GM18520 (cell line): ENCODE data around the gene PFKL.

Experiments used
- ATAC-seq: cut with Tn5 transposase; IDR thresholded peaks from one replicate; pipeline ENCODE4 v1.9.1; 2021; ENCODE audit not compliant: unreplicated experiment

The PFKL gene

DNA sequence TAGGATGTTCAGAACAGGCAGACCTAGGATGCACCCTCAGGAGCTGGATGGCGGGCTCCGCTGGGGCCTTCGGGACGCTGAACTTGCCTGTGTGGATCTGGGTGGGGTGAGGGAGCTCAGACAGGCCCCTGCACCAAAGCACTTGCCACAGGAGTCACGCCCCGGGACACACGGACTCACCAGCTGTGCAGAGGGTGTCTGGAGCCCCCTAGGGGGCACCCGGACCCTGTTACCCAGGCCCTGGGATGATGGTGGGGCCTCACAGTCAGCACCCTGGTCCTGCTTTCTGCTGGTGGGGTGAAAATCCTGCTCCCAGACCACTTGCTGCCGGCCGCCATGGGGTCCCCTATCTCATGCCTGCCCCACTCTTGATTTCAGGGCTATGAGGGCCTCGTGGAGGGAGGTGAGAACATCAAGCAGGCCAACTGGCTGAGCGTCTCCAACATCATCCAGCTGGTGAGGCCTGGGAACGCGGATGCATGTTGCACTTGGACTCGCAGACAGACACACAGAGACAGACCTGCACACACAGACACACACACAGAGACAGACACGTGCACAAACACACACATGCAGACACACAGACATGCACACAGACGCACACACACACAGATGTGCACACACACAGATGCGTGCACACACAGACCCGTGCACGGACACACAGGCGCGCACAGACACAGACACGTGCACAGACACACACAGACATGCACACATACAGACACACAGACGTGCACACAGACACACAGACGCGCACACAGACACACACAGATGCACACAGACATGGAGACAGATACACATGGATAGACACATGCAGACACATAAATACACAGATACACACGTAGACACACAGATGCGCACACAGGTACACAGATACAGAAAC, 11.0 kb downstream of the PFKL start:
- no peak for ATAC-seq

DNA sequence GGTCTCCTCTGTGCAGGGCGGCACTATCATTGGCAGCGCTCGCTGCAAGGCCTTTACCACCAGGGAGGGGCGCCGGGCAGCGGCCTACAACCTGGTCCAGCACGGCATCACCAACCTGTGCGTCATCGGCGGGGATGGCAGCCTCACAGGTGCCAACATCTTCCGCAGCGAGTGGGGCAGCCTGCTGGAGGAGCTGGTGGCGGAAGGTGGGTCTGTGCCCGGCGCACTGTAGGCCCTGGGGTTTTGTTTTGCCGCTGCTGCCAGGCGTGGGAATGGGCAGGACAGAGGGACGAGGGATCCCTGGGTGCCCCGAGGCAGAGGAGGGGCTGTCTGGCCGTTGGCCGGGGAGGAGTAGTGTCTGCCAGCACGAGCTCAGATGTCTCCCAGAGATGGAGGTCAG, 12.2 kb downstream of the PFKL start:
- ATAC-seq, result no peak

DNA sequence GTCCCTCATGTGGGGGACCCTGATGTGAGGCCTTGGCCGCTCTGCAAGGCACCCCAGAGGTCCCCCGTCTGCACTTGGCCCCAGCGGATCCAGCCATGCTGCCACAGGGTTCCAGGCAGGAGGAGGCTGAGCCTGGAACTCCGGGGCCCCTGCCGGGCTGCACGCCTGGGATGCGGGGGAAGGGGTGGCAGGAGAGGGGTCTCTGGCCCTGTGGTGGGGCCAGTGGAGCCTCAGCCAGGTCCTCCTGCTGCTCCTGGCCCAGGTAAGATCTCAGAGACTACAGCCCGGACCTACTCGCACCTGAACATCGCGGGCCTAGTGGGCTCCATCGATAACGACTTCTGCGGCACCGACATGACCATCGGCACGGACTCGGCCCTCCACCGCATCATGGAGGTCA, 12.9 kb downstream of the PFKL start:
- no peak for ATAC-seq

DNA sequence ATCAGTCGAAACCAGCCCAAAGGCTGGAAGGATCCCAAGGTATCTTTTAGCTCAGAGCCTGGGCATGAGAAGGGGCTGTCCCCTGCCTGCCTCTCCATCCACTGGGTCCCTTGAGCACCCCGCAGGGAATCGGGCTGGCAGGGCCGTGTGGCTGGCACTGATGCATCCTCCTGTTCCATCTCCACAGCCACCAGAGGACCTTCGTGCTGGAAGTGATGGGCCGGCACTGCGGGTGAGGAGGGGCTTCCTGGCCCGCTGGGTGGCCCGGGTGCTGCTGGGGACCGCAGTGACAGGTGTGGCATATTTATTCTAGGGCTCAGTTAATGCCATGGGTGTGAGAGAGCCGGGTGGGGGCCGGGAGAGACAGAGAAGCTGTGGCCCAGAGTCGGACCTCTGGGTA, 13.6 kb downstream of the PFKL start:
- ATAC-seq, result no peak

DNA sequence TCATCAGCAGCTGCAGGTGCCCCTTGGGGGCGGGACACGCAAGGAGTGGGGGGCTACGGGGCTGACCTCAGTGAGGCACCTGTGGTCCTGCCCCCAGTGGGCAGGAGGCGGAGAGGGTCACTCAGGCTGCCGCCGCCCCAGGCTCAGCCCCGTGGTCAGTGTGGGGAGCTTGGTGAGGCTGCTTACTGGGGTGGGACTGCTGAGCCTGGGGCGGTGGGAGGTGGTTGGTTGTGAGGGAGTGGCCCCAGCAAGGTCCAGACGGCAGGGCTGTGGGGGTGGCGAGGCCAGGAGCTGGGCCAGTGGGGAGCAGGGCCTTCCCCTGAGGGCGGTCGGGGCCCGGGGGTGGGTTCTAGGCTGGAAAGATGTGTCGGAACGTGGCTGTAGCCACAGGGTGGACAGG, 14.3 kb downstream of the PFKL start:
- ATAC-seq, result no peak

DNA sequence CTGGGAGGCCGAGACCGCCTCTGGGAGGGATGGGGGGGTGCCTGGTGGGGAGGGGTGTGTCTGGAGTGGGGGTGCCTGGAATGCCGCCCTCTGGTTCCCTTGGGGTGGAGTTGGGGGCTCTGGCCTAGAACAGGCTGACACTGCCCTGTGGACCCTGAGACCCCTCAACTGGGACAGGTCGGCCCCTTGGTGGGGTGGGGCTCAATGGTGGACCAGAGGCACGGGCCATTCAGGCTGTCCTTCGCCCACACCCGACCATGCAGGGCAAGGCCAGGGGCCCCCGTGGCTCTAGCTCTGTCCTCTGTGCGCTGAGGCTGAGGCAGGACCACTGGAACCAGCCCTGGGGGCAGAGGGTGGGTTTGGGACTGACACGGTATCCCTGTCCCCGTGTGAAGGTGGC, 14.7 kb downstream of the PFKL start:
- ATAC-seq, result no peak

DNA sequence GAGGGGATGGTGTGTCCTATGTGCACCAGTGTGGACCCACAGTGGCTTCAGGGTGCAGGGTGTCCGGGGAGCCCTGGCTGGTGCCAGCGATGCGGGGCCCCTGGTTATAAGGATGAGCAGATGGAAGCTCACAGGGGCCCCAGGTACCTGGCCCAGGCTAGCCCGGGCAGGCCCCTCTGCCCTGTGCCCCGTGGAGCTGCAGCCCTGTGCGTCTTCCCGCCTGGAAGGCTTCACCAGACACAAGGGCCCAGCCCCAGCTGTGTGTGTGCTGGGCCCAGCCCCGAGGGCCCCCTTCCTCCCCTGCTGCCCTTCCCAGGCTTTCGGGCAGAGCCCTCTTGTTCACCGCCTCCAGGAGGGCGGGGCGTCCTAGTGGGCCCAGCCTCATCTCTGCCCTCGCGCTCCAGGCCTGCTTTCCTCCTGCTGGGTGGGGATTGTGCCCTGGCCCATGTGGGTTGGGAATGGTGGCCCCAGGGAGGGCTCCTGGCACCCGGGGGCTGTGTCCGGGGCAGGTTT, 15.9 kb downstream of the PFKL start:
- ATAC-seq, result no peak

DNA sequence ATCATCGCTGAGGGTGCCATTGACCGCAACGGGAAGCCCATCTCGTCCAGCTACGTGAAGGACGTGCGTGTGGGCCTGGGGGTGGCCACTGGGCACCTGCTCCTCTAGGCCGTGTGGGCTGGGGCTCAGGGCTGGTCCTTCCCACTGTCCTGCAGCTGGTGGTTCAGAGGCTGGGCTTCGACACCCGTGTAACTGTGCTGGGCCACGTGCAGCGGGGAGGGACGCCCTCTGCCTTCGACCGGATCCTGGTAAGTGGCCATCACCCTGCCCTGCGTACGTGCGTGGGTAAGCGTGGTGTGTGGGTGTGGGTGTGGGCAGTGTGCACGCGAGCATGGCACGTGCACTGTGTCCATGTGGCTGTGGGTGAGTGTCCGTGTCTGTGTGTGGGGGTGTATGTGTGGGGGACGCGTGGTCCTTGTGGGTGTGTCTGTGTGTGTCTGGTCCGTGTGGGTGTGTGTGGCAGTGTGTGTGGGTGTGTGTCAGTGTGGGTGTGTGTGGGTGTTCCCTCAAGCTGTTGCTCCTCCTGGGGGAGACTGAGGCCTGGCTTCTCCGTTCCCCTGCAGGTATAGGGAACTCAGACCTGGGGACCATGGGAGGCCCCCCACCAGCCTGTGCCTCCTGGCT, 16.5 kb downstream of the PFKL start:
- ATAC-seq, result no peak

DNA sequence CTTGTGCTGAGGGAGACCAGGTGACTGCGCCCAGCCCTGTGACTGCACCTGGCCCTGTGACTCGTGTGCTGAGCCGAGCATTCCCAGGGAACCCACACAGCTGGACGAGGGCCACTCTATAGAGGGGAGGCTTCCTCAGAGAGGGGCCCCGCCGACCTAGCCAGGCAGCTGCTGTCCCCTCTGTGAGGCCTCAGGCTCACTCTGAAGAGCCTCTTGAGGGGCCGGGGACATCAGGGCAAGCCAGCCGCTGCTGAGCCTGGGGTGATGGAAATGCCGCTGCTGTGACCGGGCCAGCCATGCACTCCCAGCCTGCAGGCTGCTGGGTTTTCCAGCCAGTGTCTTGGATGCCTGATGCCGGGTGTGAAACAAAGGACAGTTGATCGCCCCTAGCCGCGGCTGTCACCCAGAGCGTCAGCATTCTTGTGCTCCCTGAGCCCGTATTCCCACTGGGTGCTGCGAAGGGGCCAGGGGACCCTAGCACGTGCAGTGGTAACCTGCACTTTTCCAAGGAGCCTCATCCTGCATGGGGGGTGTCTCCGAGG, 17.5 kb downstream of the PFKL start:
- ATAC-seq, result no peak

DNA sequence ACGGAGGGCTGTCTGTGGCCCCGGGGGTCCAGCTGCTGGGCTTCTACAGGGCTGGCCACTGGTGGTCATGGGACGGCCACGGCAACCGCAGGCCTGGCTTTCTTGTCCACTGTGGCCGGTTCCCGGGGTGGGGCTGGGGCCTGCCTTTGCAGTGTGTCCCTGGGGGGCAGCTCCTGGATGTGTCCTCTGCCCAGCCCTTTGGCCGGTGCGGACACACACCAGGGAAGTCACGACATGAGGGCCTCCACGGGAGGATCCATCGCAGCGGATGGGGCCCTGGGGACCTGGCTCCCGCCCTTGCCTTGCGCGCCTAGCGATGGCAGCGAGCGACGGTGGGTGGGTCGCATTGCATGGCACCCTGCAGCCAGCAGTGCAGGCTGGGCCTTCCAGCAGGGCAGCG, 18.0 kb downstream of the PFKL start:
- no peak for ATAC-seq

DNA sequence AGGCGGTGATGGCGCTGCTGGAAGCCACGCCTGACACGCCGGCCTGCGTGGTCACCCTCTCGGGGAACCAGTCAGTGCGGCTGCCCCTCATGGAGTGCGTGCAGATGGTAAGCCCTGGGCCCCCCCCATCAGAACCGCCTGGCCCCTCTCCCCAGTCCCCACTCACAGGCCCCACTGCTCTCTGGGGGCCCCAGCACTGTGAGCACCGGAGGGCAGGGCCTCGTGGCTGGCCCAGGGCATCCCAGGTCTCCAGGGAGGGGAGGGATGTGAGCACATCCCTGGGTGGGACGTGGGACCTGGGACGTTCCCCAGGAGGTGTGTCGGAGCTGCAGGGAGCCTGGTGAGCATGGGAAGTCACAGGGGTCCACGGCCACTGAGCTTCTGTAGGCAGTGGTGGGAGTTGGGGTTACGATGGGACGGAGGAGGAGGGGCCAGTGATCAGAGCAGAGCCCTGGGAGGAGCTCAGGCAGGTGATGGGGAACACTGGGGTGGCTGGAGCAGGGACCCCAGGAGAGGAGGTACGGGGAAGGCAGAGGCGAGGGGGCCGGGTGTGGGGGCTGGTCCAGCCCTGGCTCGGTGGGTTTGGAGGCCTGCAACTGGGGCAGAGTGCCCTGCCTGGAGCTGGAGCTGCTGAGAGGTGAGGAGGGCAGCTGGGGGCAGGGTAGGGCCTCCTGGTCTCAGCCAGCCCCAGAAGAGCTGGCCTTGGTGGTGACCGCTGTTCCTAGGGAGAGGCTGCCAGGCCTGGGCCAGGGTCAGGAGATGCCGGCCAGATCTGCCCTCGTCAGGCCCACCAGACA, 18.8 kb downstream of the PFKL start:
- no peak for ATAC-seq

DNA sequence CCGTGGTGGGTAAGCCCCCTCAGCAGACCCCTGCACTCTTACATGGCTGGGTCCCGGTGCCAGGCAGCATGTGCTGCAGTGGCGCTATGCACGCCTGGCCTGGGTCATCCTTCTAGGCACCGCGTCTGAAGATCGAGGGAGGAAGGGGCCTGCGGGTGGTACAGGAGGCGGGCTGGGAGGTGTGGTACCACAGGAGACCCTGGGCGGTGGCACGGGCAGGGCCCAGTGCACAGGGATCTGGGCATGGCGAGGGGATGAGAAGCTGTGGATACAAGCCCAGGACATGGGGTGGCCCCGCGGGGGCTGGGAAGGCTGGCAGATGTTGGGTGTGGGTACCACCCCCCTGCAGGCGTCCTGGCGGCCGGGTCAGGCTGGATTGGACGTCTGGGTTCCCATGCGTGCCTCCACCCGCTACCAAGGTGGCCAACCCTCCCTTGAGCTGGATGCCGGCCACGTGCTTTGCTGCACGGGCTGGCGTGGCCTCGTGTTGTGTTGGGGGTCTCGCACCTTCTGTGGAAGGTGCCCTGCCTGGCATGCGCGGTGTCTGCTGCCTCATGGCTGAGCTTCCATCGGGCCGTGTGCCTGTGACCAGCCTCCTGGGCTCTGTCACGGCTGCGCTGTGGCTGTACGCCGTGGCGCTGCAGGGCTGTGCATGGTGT, 19.7 kb downstream of the PFKL start:
- ATAC-seq, result no peak

DNA sequence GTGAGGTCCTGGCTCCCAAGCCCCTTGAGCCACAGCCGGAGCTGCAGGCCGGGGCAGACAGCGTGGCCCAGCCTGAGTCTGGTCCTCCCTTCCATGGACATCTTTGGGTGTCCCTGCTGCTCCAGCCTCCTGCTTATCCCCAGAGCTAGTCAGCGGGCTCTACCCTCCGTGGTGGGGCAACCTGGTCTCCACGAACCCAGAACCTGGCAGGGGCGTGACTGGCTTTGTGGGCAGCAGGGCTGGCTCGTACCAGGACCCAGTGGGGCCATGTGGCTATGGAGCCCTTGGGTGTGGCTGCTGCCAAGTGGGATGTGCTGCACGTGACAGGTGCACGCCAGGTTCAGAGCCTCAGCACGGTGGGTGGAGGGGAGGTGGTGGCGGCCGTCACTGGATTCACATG, 21.0 kb downstream of the PFKL start:
- no peak for ATAC-seq

DNA sequence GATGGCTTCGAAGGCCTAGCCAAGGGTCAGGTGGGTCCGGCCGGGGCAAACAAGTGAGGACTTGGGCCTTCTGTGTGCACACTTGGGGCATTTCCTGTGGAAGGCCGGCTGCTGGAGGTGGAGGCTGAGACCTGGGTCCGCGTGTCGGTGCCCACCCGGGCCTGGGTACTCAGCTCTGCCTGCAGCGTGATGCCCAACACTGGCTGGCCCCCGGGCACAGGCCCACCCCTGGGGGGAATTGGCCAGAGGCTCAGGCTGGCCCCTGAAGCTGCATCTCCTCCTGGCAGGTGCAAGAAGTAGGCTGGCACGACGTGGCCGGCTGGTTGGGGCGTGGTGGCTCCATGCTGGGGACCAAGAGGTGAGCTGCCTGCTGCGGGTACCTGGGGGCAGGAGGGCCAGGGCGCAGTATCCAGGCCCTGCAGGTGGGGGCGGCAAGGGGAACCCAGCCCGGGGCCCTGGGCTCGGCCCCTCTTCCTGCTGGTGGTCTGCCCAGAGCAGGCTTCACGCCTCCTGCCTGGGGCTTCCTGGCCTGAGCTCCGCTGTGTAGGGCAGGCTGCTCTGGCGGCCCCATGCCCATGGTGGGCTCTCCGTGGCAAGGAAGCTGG, 22.1 kb downstream of the PFKL start:
- no peak for ATAC-seq

DNA sequence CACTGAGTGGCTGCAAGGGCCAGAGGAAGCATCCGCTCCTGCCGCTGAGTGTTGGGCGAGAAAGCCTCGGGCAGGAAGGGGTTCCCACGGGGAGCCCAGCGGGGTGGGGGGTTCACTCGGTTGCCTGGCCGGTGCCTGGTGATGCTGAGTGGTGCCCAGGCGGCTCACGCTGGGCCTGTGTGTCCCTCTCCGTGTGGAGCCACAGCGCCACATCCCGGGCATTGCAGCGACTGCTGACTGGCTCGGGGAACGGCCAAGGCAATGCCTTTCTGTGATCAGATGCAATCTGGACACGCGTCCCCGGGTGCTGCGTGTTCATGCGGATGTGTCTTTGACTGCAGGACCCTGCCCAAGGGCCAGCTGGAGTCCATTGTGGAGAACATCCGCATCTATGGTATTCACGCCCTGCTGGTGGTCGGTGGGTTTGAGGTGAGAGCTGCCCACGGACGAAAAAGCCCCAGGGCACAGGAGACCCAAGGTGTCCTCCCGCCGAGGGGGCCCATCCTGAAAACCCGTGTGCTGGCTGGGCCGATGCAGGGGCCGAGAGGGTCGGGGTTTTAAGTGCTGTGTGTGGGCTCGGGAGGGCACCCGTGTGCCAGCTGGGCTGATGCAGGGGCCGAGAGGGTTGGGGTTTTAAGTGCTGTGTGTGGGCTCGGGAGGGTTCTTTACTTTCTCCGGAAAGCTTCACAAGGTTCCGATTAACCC, 22.9 kb downstream of the PFKL start:
- ATAC-seq, result no peak

DNA sequence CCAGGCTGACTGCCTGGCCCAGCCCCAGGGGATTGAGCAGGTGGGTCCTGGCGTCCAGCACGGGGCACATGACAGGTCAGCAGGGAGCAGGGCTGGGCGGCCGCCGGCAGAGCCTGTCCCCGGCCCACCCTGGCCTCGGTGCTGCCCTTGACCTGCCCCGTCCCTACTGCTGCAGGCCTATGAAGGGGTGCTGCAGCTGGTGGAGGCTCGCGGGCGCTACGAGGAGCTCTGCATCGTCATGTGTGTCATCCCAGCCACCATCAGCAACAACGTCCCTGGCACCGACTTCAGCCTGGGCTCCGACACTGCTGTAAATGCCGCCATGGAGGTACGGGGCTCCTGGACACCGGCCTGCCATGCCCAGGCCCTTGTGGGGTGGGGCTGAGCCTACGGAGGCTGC, 23.7 kb downstream of the PFKL start:
- no peak for ATAC-seq

DNA sequence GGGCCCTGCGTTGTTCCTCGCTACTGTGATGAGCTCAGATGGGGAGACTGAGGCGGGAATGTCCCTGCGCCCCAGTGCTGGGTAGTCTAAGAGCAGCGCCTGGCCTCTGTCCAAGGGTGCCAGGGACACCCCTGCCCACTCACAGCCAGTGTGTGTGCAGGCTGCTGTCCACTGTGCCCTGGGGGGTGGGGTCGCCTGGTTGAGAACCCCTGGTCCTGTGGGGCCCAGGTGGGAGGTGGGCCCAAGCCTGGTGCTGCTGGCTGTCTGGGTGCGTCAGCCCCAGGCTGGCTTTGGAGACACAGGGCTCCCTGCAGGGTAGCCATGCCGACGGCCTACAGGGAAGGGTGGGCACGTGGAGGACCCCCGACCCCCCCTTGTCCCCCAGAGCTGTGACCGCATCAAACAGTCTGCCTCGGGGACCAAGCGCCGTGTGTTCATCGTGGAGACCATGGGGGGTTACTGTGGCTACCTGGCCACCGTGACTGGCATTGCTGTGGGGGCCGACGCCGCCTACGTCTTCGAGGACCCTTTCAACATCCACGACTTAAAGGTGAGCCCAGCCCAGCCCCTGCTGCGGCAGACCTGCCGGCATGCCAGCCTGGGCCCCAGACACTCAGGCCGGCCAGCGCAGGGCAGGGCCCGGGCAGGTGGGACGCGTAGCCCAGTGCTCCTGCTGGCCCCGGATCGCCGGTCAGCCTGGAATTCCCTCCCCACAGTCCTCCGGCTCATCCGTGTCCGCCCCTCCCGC, 24.4 kb downstream of the PFKL start:
- no peak for ATAC-seq

DNA sequence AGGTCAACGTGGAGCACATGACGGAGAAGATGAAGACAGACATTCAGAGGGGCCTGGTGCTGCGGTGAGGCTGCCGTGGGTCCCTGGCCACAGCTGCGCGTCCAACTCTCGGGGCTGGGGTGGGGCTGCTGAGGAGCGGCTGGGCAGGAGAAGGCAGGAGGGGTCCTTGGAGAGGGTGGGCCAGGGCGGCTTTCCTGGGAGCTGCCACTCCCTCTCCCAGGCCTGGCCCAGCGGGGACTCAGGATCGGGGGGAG, 24.9 kb downstream of the PFKL start:
- ATAC-seq, result no peak
